Measurements from ENCODE around the gene AMBP.

AMBP gene

DNA sequence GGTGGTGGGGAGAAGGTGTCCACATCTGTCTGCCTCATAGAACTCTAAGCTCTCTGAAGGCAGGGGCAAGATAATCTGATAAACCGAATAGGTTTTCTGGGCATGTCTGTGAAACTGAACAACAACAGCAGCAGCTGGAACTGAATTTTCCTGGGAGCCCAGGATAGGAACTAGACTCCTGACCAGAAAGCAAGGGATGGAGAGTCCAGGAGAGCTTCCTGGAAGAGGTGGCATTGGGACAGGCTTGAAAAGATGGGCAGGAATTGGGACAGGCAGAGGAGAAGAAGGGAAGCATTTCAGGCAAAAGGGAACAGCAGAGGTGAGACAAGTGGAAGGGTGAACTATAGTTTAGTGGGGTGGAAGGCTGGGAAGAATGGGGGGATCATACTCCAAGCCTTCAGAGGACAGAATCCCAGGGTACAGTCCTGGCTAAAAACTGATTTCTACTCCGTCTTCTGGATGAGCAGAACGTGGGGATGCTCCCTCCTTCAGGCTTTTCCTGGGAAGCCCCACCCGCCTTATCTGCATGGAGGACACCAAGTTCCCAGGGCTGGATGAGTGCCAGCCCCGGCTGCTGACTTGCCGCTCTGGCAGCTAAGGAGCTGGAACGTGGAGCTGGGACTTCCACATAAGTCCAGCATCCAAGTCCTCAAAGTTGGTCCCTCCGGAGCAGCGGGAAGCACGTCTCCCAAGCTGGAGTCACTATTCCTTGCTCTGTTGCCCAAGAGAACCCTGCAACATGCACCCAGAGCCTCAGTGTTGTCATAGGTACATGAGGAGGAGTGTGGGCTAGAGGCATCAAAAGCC is 34.9 kb upstream of the AMBP start:
- Histone ChIP-seq H4K20me1 (ENCODE audit: control insufficient read depth, insufficient read depth, low read depth, low read length) (no peaks in the 10 kb centered on the region), H3K27ac (ENCODE audit: low read depth, low read length) (no peak overlapping the region), H3K9me3 (ENCODE audit: control insufficient read depth, insufficient read depth, low read length) (no peaks in the 10 kb centered on the region), H3F3A (ENCODE audit: control insufficient read depth, insufficient read depth) (no peaks in the 10 kb centered on the region), H3K9me2 (replicated peaks; ENCODE audit: control insufficient read depth, low read length) (no peaks in the 10 kb centered on the region), H3K79me2 (ENCODE audit: control insufficient read depth, low read length) (no peaks in the 10 kb centered on the region), H3K36me3 (ENCODE audit: control insufficient read depth, low read length) (no peaks in the 10 kb centered on the region), H3K27me3 (ENCODE audit: control insufficient read depth, low read length) (peaks cover 16% of the 10 kb centered on the region), H3K4me1 (ENCODE audit: control insufficient read depth, low read length) (no peaks in the 10 kb centered on the region), H3K4me3 (ENCODE audit: low read length) (no peak overlapping the region), H3K4me2 (ENCODE audit: low read length) (no peak overlapping the region)
- TF ChIP-seq CTCF (IDR thresholded peaks at IDR 0.05; ENCODE audit: low read depth, low read length, poor library complexity, severe bottlenecking): no peak
- no peak for TF ChIP-seq EZH2phosphoT487 (IDR thresholded peaks at IDR 0.05; ENCODE audit: borderline replicate concordance, low read length)

DNA sequence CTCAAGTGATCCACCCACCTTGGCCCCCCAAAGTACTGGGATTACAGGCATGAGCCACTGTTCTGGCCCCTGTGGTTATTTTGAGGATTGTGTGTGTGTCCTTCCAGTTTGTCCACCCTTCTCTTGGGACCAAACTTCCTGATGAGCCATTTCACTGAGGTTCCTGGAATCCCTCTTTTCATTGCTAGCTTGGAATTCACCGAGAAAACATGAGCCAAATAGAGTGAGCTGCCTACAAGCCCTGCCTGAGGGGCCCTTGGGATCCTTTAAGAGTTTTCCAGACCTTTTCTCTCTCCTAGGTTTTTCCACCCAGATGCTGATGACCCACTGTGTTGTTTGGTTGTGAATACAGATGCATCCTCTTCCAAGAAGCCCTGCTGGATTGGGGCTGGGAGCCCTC is 34.2 kb upstream of the AMBP start:
- Histone ChIP-seq H3K27me3 (ENCODE audit: control insufficient read depth, low read length) (peaks cover 19% of the 10 kb centered on the region), H3K4me1 (ENCODE audit: control insufficient read depth, low read length) (no peaks in the 10 kb centered on the region), H3K27ac (ENCODE audit: low read depth, low read length) (no peak overlapping the region), H3K4me3 (ENCODE audit: low read length) (no peak overlapping the region), H3K79me2 (ENCODE audit: control insufficient read depth, low read length) (no peaks in the 10 kb centered on the region), H4K20me1 (ENCODE audit: control insufficient read depth, insufficient read depth, low read depth, low read length) (no peaks in the 10 kb centered on the region), H3F3A (ENCODE audit: control insufficient read depth, insufficient read depth) (no peaks in the 10 kb centered on the region), H3K36me3 (ENCODE audit: control insufficient read depth, low read length) (no peaks in the 10 kb centered on the region), H3K4me2 (ENCODE audit: low read length) (no peak overlapping the region), H3K9me3 (ENCODE audit: control insufficient read depth, insufficient read depth, low read length) (no peaks in the 10 kb centered on the region), H3K9me2 (replicated peaks; ENCODE audit: control insufficient read depth, low read length) (no peaks in the 10 kb centered on the region)
- no peak for TF ChIP-seq EZH2phosphoT487 (IDR thresholded peaks at IDR 0.05; ENCODE audit: borderline replicate concordance, low read length)
- no peak for TF ChIP-seq CTCF (IDR thresholded peaks at IDR 0.05; ENCODE audit: low read depth, low read length, poor library complexity, severe bottlenecking)

DNA sequence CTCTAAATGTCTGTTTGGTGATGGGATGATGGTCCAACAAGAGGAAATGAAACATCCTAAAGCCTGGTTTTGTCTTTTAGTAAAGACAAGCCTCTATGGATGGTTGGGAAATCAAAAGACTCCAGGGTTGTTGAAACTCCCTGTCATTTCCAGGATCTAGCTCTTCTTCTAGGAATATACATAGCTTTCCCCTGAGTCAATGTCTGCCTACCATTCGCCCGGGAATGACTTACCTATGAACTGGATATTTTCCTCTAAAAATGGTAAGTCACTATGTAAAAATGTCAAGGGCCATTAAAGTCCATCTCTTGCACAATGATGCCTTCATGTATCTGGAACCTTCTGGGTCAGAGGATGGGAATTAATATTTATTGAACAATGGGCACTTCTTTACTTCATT is 32.1 kb upstream of the AMBP start:
- H3K4me1 ChIP-seq (ENCODE audit: control insufficient read depth, low read length): no peaks in the 10 kb centered on the region
- H3F3A ChIP-seq (ENCODE audit: control insufficient read depth, insufficient read depth): no peaks in the 10 kb centered on the region
- no peak overlapping the region for H3K4me3 ChIP-seq (ENCODE audit: low read length)
- H3K36me3 ChIP-seq (ENCODE audit: control insufficient read depth, low read length): no peaks in the 10 kb centered on the region
- peaks cover 9% of the 10 kb centered on the region; the same call in 1 of the 2 replicates for H3K27me3 ChIP-seq (ENCODE audit: control insufficient read depth, low read length)
- H3K79me2 ChIP-seq (ENCODE audit: control insufficient read depth, low read length): no peaks in the 10 kb centered on the region
- H3K4me2 ChIP-seq (ENCODE audit: low read length): no peak overlapping the region
- no peak for TF ChIP-seq CTCF (IDR thresholded peaks at IDR 0.05; ENCODE audit: low read depth, low read length, poor library complexity, severe bottlenecking)
- TF ChIP-seq EZH2phosphoT487 (IDR thresholded peaks at IDR 0.05; ENCODE audit: borderline replicate concordance, low read length): no peak
- no peaks in the 10 kb centered on the region for H3K9me2 ChIP-seq (replicated peaks; ENCODE audit: control insufficient read depth, low read length)
- no peaks in the 10 kb centered on the region for H3K9me3 ChIP-seq (ENCODE audit: control insufficient read depth, insufficient read depth, low read length)
- no peak overlapping the region for H3K27ac ChIP-seq (ENCODE audit: low read depth, low read length)
- H4K20me1 ChIP-seq (ENCODE audit: control insufficient read depth, insufficient read depth, low read depth, low read length): no peaks in the 10 kb centered on the region

All from DOHH2 (cell line).